ENCODE data around the gene XPO4. TPM values are rescaled to one million over a fixed set of nuclear protein-coding genes. Genes with fewer than 3 reads are reported as not detected.
A peak's percentile ranks its signal among the peaks of the same experiment; 100 is the strongest.
"Not testable (repeated sequence)": the region's sequence is repeated elsewhere in the genome, so short reads cannot be mapped to it uniquely, and the experiment has no call there.

XPO4 gene
- total and polyA plus RNA-seq, 10 of the 15 experiments (the other 5 are each of a cell fraction or from before 2014, with no cell fraction given): 3.6 to 24.9 (median 18.4) TPM

DNA sequence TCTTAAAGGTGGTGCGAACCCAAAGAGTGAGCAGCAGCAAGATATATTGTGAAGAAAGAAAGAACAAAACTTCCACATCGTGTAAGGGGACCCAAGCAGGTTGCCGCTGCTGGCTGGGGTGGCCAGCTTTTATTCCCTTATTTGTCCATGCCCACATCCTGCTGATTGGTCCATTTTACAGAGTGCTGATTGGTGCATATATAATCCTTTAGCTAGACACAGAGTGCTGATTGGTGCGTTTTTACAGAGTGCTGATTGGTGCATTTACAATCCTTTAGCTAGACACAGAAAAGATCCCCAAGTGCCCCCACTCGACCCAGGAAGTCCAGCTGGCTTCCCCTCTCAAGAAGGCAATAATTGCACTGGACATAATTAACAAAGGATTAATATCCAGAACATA is 25.7 kb downstream of the XPO4 start:
- H3K27ac ChIP-seq (ENCODE audit: control insufficient read depth, insufficient read depth); in situ Hi-C loops (cut with MboI); H3K4me2 ChIP-seq (ENCODE audit: control insufficient read depth, insufficient read depth); intact Hi-C loops (cut with micrococcal nuclease; ENCODE audit: unreplicated experiment); H3K27me3 ChIP-seq (replicated peaks in 1 of 2; ENCODE audit: control insufficient read depth in 2 of 2, insufficient read depth in 2 of 2, low read length in 1 of 2); ATAC-seq; H3K9me3 ChIP-seq (replicated peaks; ENCODE audit: control insufficient read depth, insufficient read depth, low read length); FAIRE-seq; H4K20me1 ChIP-seq (ENCODE audit: control insufficient read depth, insufficient read depth); H3K4me1 ChIP-seq (ENCODE audit: control insufficient read depth, insufficient read depth, low read length); H2AFZ ChIP-seq (ENCODE audit: control insufficient read depth, low read depth, low read length); H3K4me3 ChIP-seq; RAD21 ChIA-PET (ENCODE audit: unreplicated experiment); H3K36me3 ChIP-seq (ENCODE audit: control insufficient read depth in 2 of 2, insufficient read depth in 2 of 2, low read length in 1 of 2); H3K9ac ChIP-seq (ENCODE audit: control insufficient read depth, insufficient read depth, low read length); SMC1A ChIA-PET (ENCODE audit: uncharacterized antibody, unreplicated experiment); DNase-seq (ENCODE audit: low read depth, low spot score); BruUV-seq (replicated peaks): not testable (repeated sequence)
- CTCF ChIA-PET: interaction anchor here (1.4 kb wide), 1 partner anchor 48 kb away, joined by 3 read pairs; no protein-coding TSS in a partner anchor
- TF ChIP-seq NFYB (IDR thresholded peaks at IDR 0.05; ENCODE audit: insufficient read depth, low read depth, low read length): peak; percentile 82
- WGBS (ENCODE audit: insufficient coverage, insufficient replicate concordance, low lambda C conversion rate, missing lambda C conversion rate): 96% methylated on average over 5 of the region's 5 CpGs
- POLR2A ChIA-PET: interaction anchor here (1.1 kb wide), 1 partner anchor 24 kb away, joined by 3 read pairs; no protein-coding TSS in a partner anchor
- H3K79me2 ChIP-seq (ENCODE audit: control insufficient read depth, insufficient read depth, low read length): peaks cover 69% of the 10 kb centered on the region

DNA sequence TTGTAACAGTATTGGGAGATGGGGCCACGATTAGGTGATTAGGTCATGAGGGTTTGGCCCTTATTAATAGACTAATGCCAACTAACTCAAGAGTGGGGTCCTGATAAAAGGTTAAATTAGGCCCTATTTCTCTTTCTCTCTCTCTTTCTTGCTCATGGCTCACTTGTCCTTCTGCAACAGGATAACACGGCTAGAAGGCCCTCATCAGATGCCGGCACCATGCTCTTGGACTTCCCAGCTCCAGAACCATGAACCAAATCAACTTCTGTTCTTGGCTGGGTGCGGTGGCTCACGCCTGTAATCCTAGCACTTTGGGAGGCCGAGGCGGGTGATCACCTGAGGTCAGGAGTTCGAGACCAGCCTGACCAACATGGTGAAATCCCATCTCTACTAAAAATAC is 28.1 kb downstream of the XPO4 start:
- DNase-seq (ENCODE audit: low read depth, low spot score); H3K9ac ChIP-seq (ENCODE audit: control insufficient read depth, insufficient read depth, low read length); in situ Hi-C loops (cut with MboI); BruUV-seq (replicated peaks); H3K27me3 ChIP-seq (replicated peaks in 1 of 2; ENCODE audit: control insufficient read depth in 2 of 2, insufficient read depth in 2 of 2, low read length in 1 of 2); H3K36me3 ChIP-seq (ENCODE audit: control insufficient read depth in 2 of 2, insufficient read depth in 2 of 2, low read length in 1 of 2); ATAC-seq; H3K4me2 ChIP-seq (ENCODE audit: control insufficient read depth, insufficient read depth); FAIRE-seq; H2AFZ ChIP-seq (ENCODE audit: control insufficient read depth, low read depth, low read length); H3K4me1 ChIP-seq (ENCODE audit: control insufficient read depth, insufficient read depth, low read length); intact Hi-C loops (cut with micrococcal nuclease; ENCODE audit: unreplicated experiment); RAD21 ChIA-PET (ENCODE audit: unreplicated experiment); CTCF ChIA-PET; POLR2A ChIA-PET; H3K27ac ChIP-seq (ENCODE audit: control insufficient read depth, insufficient read depth); SMC1A ChIA-PET (ENCODE audit: uncharacterized antibody, unreplicated experiment); H3K4me3 ChIP-seq; H3K9me3 ChIP-seq (replicated peaks; ENCODE audit: control insufficient read depth, insufficient read depth, low read length); H4K20me1 ChIP-seq (ENCODE audit: control insufficient read depth, insufficient read depth): not testable (repeated sequence)
- WGBS (ENCODE audit: insufficient coverage, insufficient replicate concordance, low lambda C conversion rate, missing lambda C conversion rate): 90% methylated on average over 8 of the region's 8 CpGs
- H3K79me2 ChIP-seq (ENCODE audit: control insufficient read depth, insufficient read depth, low read length): peaks cover 76% of the 10 kb centered on the region

Data from GM12878 (cell line).